Measurements from ENCODE around the gene TRIM54.

Gene TRIM54

DNA sequence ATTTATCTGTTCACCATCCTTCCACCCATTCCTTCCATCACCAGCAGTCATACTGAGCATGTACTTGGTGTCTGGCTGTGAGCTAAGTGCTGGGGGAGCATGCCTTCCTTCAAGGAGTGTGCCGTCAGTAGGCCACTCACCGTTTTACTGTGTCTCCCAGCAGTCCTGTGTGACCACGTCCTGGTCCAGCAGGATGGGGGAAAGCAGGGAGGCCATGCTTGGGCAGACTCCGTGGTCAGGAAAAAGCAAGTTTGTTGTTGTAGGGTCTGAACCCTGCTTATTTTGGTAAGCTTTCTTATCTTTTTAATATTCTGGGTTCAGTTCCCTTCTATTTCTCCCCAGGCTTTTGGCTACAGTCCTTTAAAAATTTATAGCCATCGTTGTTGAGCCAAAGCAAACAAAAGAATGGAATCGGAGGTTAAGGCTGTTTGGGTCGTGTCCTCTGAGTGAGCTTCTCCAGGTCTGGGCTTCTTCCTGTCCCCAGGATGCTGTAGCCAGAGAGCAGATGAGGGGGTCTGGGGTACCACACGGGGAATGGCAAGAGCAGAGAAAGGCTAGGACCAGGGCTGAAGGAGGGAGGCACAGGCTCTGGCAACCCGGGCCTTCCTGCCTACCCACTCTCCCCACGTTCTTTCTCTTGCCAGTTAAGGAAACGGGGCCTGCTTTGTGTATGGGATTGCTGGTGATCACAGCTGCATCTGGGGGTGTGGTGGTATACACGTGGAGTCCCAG, 32.9 kb upstream of the TRIM54 start:
- Mint-ChIP-seq H3K9me3 (no peaks in the 10 kb centered on the region), H3K27ac (no peak overlapping the region), H3K36me3 (ENCODE audit: low read depth) (peaks cover 5% of the 10 kb centered on the region), H3K27me3 (peaks cover 17% of the 10 kb centered on the region), H3K4me3 (no peak overlapping the region), H3K4me1 (ENCODE audit: low read depth) (no peaks in the 10 kb centered on the region)
- no peak for DNase-seq

DNA sequence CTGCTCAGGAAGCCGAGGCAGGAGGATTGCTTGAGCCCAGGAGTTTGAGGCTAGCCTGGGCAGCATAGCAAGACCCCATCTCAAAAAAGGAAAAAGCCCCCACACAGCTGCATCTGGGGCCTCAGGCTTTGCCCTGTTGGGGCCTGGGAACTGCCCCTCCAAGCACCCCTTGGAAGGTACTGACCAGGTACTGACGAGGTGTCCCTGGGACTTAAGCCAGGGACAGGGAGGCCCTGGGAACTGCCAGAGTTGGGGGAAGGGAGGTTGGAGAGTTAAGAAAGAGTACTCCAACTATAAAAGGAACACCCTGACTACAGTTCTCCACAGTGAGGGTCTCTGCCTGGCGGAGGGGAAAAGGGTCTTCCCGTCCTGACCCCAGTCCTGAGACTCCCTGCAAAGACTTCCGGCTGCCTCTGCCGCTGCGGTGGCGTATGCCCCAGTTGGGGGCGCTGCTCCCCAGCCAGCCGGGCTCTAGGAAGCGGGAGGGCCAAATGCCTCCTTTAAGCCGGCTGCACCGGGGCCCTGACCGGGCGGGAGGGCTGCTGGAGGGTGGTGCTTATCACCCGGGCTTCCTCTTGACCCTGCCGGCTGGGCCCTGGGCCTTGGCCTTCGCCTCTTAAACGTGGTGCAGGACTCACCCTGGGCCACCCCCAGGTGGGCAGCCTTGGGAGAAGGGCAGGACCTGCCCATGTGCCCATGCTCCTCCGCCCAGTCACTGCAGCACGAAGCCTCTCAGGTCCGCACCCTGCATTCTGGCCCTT, 32.2 kb upstream of the TRIM54 start:
- DNase-seq = peak; percentile 73
- H3K27me3 Mint-ChIP-seq = peaks cover 23% of the 10 kb centered on the region
- H3K36me3 Mint-ChIP-seq (ENCODE audit: low read depth) = no peaks in the 10 kb centered on the region
- H3K9me3 Mint-ChIP-seq = no peaks in the 10 kb centered on the region
- no peaks in the 10 kb centered on the region for H3K4me1 Mint-ChIP-seq (ENCODE audit: low read depth)
- H3K4me3 Mint-ChIP-seq = no peak overlapping the region
- no peak overlapping the region for H3K27ac Mint-ChIP-seq

DNA sequence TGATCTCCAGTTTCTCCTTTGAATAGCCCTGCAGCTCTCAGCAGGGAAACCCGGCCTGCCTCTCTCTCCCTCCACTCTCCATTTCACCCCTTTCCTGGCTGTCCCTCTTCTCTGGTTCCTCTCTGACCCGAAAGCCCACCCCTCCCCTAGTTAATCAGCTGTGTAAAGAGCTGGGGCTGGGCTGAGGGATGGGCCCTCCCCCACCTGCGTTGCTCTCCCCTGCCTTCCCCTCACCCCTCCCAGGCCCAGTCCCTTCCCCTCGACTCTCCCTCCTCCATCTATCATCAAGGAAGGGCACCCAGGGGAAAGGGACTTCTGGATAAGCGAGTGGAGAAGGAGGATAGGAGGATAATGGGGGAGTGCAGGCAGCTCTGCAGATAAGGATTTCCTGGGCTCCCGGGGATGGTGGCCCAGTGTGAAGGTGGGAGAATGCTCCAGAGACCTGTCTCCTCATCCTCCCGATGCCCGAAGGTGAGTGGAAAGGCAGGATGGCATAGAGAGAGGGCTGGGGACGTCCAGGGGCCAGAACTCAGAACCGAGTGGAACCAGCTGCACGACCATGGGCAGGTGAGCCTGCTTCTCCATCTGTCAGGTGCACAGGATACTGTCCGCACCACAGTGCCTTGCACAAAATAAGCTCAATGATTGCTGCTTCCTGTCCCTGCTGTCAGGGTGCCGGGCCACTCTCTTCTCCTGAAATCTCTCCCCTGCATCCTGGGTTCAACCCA, 31.4 kb upstream of the TRIM54 start:
- no peak for DNase-seq
- Mint-ChIP-seq H3K4me1 (ENCODE audit: low read depth) (no peaks in the 10 kb centered on the region), H3K27me3 (peaks cover 29% of the 10 kb centered on the region), H3K27ac (no peak overlapping the region), H3K36me3 (ENCODE audit: low read depth) (no peaks in the 10 kb centered on the region), H3K9me3 (no peaks in the 10 kb centered on the region), H3K4me3 (no peak overlapping the region)

DNA sequence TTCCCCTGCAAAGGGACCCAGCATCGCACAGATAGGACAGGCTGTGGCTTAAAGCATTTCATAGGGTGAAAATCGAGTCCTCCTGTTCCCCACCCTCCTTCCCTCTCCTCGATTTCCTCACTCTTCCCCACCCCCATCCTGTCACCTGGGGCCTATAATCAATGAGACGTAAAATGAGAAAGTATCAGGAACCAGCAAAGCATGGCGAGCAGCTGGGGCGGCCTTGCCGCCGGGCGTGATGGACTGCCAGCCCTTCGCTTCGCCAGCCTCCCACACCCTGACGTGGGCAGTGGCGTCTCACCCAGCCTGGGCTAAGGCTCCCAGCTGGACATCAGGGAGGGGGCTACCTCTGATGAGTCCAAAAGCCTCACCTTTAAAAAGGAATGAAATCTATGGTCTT, 30.5 kb upstream of the TRIM54 start:
- no peaks in the 10 kb centered on the region for H3K9me3 Mint-ChIP-seq
- H3K4me3 Mint-ChIP-seq = no peak overlapping the region
- no peaks in the 10 kb centered on the region for H3K4me1 Mint-ChIP-seq (ENCODE audit: low read depth)
- DNase-seq = no peak
- H3K27ac Mint-ChIP-seq = no peak overlapping the region
- H3K36me3 Mint-ChIP-seq (ENCODE audit: low read depth) = no peaks in the 10 kb centered on the region
- H3K27me3 Mint-ChIP-seq = peaks cover 39% of the 10 kb centered on the region

DNA sequence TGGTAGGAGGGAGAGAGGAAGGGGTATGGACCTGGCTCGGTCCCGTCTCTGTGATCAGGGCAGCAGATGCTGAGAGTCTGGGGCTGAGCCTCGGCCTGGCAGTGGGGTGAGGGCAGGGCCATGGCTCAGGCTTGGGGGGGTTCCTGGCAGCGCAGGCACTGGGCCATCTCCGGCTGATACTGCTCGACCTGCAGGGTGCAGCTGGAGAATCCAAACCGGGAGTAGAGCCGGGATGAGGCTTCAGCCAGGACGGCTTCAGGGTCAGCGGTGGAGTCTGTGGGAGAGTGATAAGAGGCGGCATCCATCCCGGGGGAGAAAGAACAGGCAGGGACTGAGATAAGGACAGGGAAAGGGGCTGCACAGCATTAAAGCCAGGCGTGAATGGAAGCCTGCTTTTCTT, 27.0 kb upstream of the TRIM54 start:
- H3K27ac Mint-ChIP-seq = no peak overlapping the region
- no peak overlapping the region for H3K4me3 Mint-ChIP-seq

DNA sequence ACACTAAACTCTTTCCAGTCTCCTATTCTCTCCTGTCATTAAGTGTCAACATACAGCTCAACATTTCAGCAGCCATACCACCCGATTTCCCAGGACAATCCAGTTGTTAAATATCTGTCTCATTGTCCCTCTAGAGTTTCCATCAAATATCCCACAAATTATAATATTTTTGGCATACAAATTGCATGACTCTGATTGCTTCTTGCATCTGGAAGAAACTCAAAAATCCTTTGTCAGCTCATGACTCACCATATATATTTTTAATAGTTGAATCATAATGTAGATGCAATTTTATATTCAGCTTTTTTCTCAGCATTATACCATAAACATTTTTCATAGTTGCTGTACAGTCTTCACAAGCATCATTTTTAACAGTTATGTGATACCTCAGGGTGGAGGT, 26.6 kb upstream of the TRIM54 start:
- Mint-ChIP-seq H3K27me3 (peaks cover 74% of the 10 kb centered on the region), H3K27ac (no peak overlapping the region), H3K9me3 (no peaks in the 10 kb centered on the region), H3K36me3 (ENCODE audit: low read depth) (no peaks in the 10 kb centered on the region), H3K4me3 (no peak overlapping the region), H3K4me1 (ENCODE audit: low read depth) (no peaks in the 10 kb centered on the region)
- DNase-seq = no peak

More for the DNA sequence above, 27.0 kb upstream of the TRIM54 start:
- H3K9me3 Mint-ChIP-seq = no peaks in the 10 kb centered on the region
- no peak for DNase-seq
- no peaks in the 10 kb centered on the region for H3K4me1 Mint-ChIP-seq (ENCODE audit: low read depth)
- peaks cover 69% of the 10 kb centered on the region for H3K27me3 Mint-ChIP-seq
- H3K36me3 Mint-ChIP-seq (ENCODE audit: low read depth) = no peaks in the 10 kb centered on the region

DNA sequence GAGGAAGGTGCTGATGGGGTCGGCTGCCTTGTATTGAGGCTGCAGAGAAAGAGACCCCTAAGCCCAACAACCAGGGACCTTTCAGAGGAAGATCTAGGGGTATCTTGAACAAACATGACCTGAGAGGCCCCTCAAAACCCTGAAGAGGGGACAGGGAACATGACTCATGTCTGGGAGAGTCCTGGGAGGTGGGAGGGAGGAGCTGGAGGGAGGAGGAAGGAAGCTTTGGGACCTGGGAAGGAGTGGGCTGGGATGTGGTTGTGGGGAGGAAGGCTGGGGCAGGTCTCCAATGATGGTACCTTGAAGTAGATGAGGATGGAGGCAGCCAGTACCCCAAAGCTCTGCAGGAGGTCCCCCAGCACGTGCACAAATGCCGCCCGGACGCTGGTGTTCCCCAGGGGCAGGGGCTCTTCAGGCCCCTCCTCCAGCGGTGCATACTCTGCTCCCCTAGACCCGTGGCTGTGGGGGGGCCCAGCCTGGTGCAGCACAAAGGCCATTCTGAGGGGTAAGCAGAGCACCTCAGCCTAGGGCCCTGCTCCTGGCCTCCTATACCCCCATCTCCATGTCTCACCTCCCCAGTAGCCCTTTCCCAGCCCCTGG, 25.3 kb upstream of the TRIM54 start:
- Mint-ChIP-seq H3K9me3 (no peaks in the 10 kb centered on the region), H3K4me1 (ENCODE audit: low read depth) (peaks cover 6% of the 10 kb centered on the region), H3K27ac (no peak overlapping the region), H3K27me3 (peaks cover 73% of the 10 kb centered on the region), H3K4me3 (no peak overlapping the region), H3K36me3 (ENCODE audit: low read depth) (no peaks in the 10 kb centered on the region)
- no peak for DNase-seq

DNA sequence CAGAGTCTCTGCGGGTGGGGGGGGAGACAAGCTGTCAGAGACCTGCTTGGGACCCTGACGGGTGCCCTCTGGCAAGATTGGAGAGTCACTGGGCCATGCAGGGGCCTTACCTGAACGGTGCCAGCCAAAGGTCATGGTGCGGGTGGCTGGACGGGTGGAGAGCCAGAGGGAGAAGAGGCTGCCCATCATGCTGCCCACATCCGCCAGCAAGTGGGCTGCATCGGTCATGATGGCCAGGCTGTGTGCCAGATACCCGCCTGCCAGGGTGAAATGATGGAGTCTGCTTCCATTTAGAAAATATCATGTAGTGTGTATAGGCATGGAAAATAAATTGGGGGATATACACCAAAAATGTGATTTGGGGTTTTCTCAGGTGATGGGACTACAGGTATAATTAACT, 24.2 kb upstream of the TRIM54 start:
- H3K9me3 Mint-ChIP-seq = no peaks in the 10 kb centered on the region
- H3K4me1 Mint-ChIP-seq (ENCODE audit: low read depth) = peaks cover 6% of the 10 kb centered on the region
- no peak overlapping the region for H3K4me3 Mint-ChIP-seq
- H3K27me3 Mint-ChIP-seq = peaks cover 73% of the 10 kb centered on the region
- no peak overlapping the region for H3K27ac Mint-ChIP-seq
- H3K36me3 Mint-ChIP-seq (ENCODE audit: low read depth) = no peaks in the 10 kb centered on the region
- no peak for DNase-seq

DNA sequence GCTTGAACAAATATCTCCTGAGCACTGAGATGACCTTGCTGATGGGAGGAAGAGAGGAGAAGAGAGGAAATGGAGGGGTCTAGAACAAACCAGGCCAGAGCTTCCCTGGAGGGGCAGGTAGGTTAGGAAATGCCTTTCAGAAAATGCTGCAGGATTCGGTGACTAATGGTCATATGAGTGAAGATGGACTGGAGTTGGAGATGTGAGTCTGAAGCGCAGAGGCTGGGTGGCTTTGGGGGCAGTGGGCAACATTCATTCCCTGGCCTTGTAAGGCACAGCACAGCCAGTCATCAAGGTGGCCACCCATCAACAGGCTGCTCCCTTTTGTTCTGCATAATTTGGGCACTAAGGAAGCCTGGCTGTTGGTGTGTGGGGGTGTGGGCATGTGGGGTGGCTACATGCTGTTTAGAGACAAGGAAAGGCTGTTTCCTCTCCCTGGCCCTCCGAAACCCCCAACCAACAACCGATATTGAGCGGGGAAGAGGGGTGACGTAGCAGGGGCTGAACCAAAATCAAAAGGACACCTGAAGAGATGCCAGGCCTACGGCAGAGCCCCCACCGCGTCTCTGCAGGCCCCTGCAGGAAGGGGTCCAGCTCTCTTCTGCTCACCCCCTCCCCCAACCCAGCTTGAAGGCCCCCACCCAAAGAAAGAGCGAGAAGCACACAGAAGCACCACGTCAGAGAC, 20.8 kb upstream of the TRIM54 start:
- no peaks in the 10 kb centered on the region for H3K9me3 Mint-ChIP-seq
- no peak for DNase-seq
- H3K36me3 Mint-ChIP-seq (ENCODE audit: low read depth) = no peaks in the 10 kb centered on the region
- H3K27me3 Mint-ChIP-seq = peaks cover 70% of the 10 kb centered on the region
- no peak overlapping the region for H3K27ac Mint-ChIP-seq
- H3K4me1 Mint-ChIP-seq (ENCODE audit: low read depth) = peaks cover 25% of the 10 kb centered on the region
- peak overlapping the region; percentile 66 for H3K4me3 Mint-ChIP-seq

DNA sequence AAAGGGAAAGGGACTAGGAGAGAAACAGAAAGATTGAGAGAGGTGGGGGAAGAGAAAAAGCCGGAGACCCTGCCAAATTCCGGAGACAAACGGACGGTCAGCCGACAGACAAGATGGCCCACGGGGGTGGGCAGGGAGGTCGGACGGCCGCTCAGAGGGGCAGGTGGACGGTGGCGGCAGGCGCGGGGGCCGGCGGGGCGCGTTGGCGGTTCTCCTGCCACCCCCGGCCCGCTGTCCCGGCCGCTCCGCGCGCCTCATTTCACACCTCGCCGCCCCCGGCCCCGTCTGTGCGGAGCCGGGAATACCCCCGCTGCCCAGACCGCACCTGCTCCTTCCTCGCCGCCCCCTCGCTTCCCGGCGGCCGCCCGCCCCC, 20.3 kb upstream of the TRIM54 start:
- no peak for DNase-seq
- Mint-ChIP-seq H3K36me3 (ENCODE audit: low read depth) (no peaks in the 10 kb centered on the region), H3K4me3 (peak overlapping the region; percentile 66), H3K27ac (no peak overlapping the region), H3K27me3 (peaks cover 65% of the 10 kb centered on the region), H3K9me3 (no peaks in the 10 kb centered on the region), H3K4me1 (ENCODE audit: low read depth) (peaks cover 25% of the 10 kb centered on the region)

DNA sequence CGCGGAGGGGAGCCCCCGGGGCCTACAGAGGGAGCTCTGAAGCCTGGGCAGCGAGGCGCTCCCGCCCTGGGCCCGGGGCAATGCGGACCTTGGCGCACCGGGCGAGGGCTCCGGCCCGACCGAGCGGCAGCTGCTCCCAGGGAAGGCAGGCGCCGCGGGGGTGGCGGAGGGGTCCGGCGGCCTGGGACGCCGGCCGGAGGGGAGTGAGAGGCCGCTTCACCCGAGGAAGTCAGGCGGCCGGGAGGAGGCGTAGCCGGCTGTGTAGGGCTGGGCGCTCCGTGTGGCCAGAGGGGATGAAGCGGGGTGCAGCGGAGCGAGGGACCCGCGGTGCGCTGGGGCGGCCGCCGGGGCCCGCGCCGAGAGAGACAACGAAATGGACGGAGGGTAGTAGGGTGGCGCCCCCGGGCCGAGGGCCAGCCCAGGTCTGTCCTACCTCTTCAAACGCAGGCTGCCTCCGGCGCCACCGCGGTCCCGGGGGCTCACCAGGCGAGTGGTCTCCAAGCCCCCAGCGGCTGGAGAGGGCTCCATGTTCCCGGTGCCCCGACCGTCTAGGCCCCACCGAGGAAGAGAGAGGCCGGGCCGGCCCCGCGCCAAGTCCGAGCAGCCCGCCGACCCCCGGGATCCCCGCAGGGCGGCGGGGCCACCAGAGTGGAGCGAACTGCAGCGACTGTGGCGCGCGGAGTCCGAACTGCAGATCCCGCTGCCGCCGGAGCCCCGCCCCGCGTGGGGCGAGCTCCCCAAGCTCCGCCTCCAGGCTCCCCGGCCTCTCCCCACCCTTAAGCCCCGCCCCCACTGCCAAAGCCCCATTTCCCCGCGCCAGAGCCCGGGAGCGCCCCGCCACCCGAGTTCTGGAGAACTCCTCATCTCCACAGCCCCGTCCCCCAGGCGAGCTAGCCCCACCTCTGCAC, 19.6 kb upstream of the TRIM54 start, which contains the start of gene SLC30A3:
Gene SLC30A3 (minus strand): TSS at position 669 of the 908 bp plus-strand sequence. CDS start 141 bp downstream, at position 528.
- Mint-ChIP-seq H3K9me3 (no peaks in the 10 kb centered on the region), H3K4me1 (ENCODE audit: low read depth) (peaks cover 25% of the 10 kb centered on the region), H3K27me3 (peaks cover 57% of the 10 kb centered on the region), H3K4me3 (peak within 1 kb of the TSS; percentile 78), H3K27ac (peak within 1 kb of the TSS; percentile 73), H3K36me3 (ENCODE audit: low read depth) (no peaks in the 10 kb centered on the region)
- peak; percentile 79 for DNase-seq

DNA sequence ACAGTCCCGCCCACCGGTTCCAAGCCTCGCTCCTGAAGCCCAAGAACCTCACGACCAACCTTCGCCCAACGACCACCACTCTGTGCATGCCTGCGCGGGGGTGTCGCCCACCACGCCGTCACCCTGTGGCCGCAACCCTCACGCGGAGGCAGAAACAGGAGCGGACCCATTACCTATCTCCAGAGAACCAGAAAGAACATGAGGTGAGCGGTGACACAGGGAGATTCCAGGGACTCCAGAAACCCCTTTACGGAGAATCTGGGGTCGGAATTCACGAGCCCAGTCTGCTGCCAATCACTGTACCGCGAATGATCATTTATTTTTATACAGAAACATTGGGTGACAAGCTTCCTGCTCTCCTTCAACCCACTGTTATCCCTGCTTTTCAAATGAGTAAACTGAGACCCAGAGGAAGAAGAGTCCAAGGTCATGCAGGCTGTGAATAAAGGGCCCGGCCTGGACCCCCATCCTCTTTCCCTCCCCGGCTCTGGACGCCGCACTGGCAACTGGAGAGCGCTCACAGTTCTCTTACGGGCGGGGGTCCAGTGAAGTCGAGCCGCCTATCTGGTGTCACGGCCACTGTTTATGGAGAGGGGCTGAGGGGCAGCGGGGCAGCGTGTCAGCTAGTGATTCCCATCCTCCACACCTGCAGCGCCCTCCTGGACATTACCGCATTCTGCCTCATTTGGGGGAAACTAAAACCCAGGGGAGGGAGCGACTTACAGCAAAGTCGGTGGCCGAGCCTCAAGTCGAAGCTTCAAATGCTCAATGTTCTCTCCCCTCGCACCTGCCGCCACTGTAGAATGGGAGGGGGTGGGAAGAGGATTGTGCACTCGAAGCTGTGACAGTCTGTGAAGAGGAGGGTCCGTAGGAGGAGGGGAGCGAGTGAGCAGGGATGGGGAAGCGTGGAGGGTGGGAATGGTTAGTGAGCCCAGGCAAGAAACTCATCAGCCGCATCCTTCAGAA, 18.7 kb upstream of the TRIM54 start:
- Mint-ChIP-seq H3K9me3 (no peaks in the 10 kb centered on the region), H3K4me3 (peak overlapping the region; percentile 78), H3K27me3 (peaks cover 50% of the 10 kb centered on the region), H3K36me3 (ENCODE audit: low read depth) (no peaks in the 10 kb centered on the region), H3K27ac (peak overlapping the region; percentile 73), H3K4me1 (ENCODE audit: low read depth) (peaks cover 25% of the 10 kb centered on the region)
- DNase-seq = peak; percentile 50
